HEK293 (cell line): ENCODE results near the gene PLEKHA8.

Experiments
- CTCF ChIA-PET: fragments of 350-600 bp; formaldehyde crosslinking; extraction: SDS; loops from one replicate; lab custom pipeline; 2021; ENCODE audit warnings: antibody characterized with exemption; lab: Yijun Ruan, JAX
- POLR2A ChIA-PET: fragments of 300-600 bp; formaldehyde crosslinking; extraction: SDS; loops from one replicate; lab custom pipeline; 2020; ENCODE audit warnings: antibody characterized with exemption, inconsistent platforms; lab: Yijun Ruan, JAX
- H3K27ac ChIP-seq: fragments of 200-500 bp; sonication (Bioruptor generic); 2 replicates; pipeline ENCODE4 v1.5.1; 2014; ENCODE audit warnings: low read depth, low read length, control low read depth, inconsistent platforms; ENCODE audit errors: extremely low read depth
- H3K36me3 ChIP-seq, 2 experiments: fragments of 200-500 bp in 1 of 2; sonication (Bioruptor generic) in 1 of 2; 1 replicate in 1 of 2; 2 replicates in 1 of 2; pipeline ENCODE4 v1.5.1; 2014 to 2017; ENCODE audit warnings: inconsistent platforms in 2 of 2, low read length in 2 of 2; ENCODE audit not compliant: control insufficient read depth in 2 of 2, insufficient read depth in 1 of 2
- H3K4me1 ChIP-seq: fragments of 200-500 bp; sonication (Bioruptor generic); 2 replicates; pipeline ENCODE4 v1.5.1; 2014; ENCODE audit warnings: mild to moderate bottlenecking, low read length, inconsistent platforms; ENCODE audit not compliant: control insufficient read depth, insufficient read depth
- H3K4me3 ChIP-seq: 2 replicates; pipeline ENCODE4 v1.5.1; 2011; ENCODE audit warnings: low read depth, mild to moderate bottlenecking, control low read depth, low read length, moderate library complexity
- H3K9me3 ChIP-seq: fragments of 200-500 bp; sonication (Bioruptor generic); 2 replicates; pipeline ENCODE4 v1.5.1; 2014; ENCODE audit warnings: low read depth, low read length, inconsistent platforms; ENCODE audit not compliant: control insufficient read depth, insufficient read depth
- ATF2 ChIP-seq: fragments of 450-650 bp; formaldehyde crosslinking; IDR thresholded peaks from 2 replicates; pipeline ENCODE4 v1.5.1; 2016; ENCODE audit warnings: missing biosample characterization, missing genetic modification characterization, low read depth
- TSHZ1 ChIP-seq: fragments of 450-650 bp; formaldehyde crosslinking; IDR thresholded peaks from 2 replicates; pipeline ENCODE4 v1.5.1; 2016; ENCODE audit warnings: missing biosample characterization, missing genetic modification characterization, borderline replicate concordance
- ZBTB10 ChIP-seq: fragments of 450-650 bp; formaldehyde crosslinking; IDR thresholded peaks from 2 replicates; pipeline ENCODE4 v1.5.1; 2016; ENCODE audit warnings: missing biosample characterization, missing genetic modification characterization
- ZBTB11 ChIP-seq: fragments of 450-650 bp; formaldehyde crosslinking; conservative IDR thresholded peaks from 2 replicates; pipeline ENCODE4 v1.5.1; 2016; ENCODE audit warnings: low read depth, missing biosample characterization, missing genetic modification characterization
- ZBTB17 ChIP-seq: fragments of 450-650 bp; formaldehyde crosslinking; IDR thresholded peaks from 2 replicates; pipeline ENCODE4 v1.5.1; 2016; ENCODE audit warnings: missing biosample characterization, missing genetic modification characterization
- ZBTB7A ChIP-seq: fragments of 450-650 bp; formaldehyde crosslinking; IDR thresholded peaks from 2 replicates; pipeline ENCODE4 v1.5.1; 2016; ENCODE audit warnings: low read depth, missing biosample characterization, missing genetic modification characterization
- ZNF132 ChIP-seq: fragments of 450-650 bp; formaldehyde crosslinking; IDR thresholded peaks from 2 replicates; pipeline ENCODE4 v1.5.1; 2017; ENCODE audit warnings: missing biosample characterization, missing genetic modification characterization, borderline replicate concordance
- ZNF138 ChIP-seq: fragments of 450-650 bp; formaldehyde crosslinking; IDR thresholded peaks from 2 replicates; pipeline ENCODE4 v1.5.1; 2016; ENCODE audit warnings: missing biosample characterization, missing genetic modification characterization, borderline replicate concordance
- ZNF202 ChIP-seq: fragments of 450-650 bp; formaldehyde crosslinking; IDR thresholded peaks from 2 replicates; pipeline ENCODE4 v1.5.1; 2016; ENCODE audit warnings: missing biosample characterization, missing genetic modification characterization, borderline replicate concordance
- ZNF274 ChIP-seq, 2 experiments: fragments of 200-500 bp in 1 of 2; fragments of 450-650 bp in 1 of 2; sonication (Bioruptor generic) in 1 of 2; formaldehyde crosslinking in 1 of 2; IDR thresholded peaks; 2 replicates each; pipeline versions ENCODE4 v1.5.1 to v1.6.1; 2014 to 2016; ENCODE audit warnings: borderline replicate concordance in 1 of 2, inconsistent platforms in 1 of 2, low read length in 1 of 2, missing biosample characterization in 1 of 2, missing genetic modification characterization in 1 of 2
- ZNF311 ChIP-seq: fragments of 450-650 bp; formaldehyde crosslinking; IDR thresholded peaks from 2 replicates; pipeline ENCODE4 v1.5.1; 2017; ENCODE audit warnings: missing biosample characterization, missing genetic modification characterization, borderline replicate concordance
- ZNF48 ChIP-seq: fragments of 450-650 bp; formaldehyde crosslinking; IDR thresholded peaks from 2 replicates; pipeline ENCODE4 v1.5.1; 2016; ENCODE audit warnings: missing biosample characterization, missing genetic modification characterization
- ZNF623 ChIP-seq: fragments of 450-650 bp; formaldehyde crosslinking; IDR thresholded peaks from 2 replicates; pipeline ENCODE4 v1.5.1; 2016; ENCODE audit warnings: missing biosample characterization, missing genetic modification characterization
- ZNF654 ChIP-seq: fragments of 450-650 bp; formaldehyde crosslinking; IDR thresholded peaks from 2 replicates; pipeline ENCODE4 v1.5.1; 2016; ENCODE audit warnings: low read depth, missing biosample characterization, missing genetic modification characterization
- ZNF664 ChIP-seq: fragments of 450-650 bp; formaldehyde crosslinking; IDR thresholded peaks from 2 replicates; pipeline ENCODE4 v1.5.1; 2016; ENCODE audit warnings: missing biosample characterization, missing genetic modification characterization
- ZNF843 ChIP-seq: fragments of 450-650 bp; formaldehyde crosslinking; IDR thresholded peaks from 2 replicates; pipeline ENCODE4 v1.5.1; 2016; ENCODE audit warnings: missing biosample characterization, missing genetic modification characterization
- ZSCAN23 ChIP-seq: fragments of 450-650 bp; formaldehyde crosslinking; IDR thresholded peaks from 2 replicates; pipeline ENCODE4 v1.5.1; 2016; ENCODE audit warnings: missing biosample characterization, missing genetic modification characterization

The PLEKHA8 gene

GRCh38 chr7:30139836-30140384, 111.7 kb downstream of the PLEKHA8 start:
- Histone ChIP-seq H3K4me1 (peaks cover 29% of the 10 kb centered on the region), H3K36me3 (no peaks in the 10 kb centered on the region; a peak in 1 of 3 replicates), H3K27ac (no peak overlapping the region), H3K9me3 (no peaks in the 10 kb centered on the region), H3K4me3 (no peak overlapping the region)
- TF ChIP-seq ZNF654 (tag by site-specific recombination) (no peak), ZNF274 (IDR thresholded peaks at IDR 0.05; ENCODE audit: low read length) (no peak), ZNF274 (tag by site-specific recombination; IDR thresholded peaks at IDR 0.05; ENCODE audit: borderline replicate concordance) (no peak), ZNF138 (no peak), ZNF48 (tag by site-specific recombination) (no peak), ZBTB10 (tag by site-specific recombination) (no peak), ZBTB11 (no peak), ZNF132 (tag by site-specific recombination) (no peak), ZBTB17 (tag by site-specific recombination) (no peak), ZNF664 (tag by site-specific recombination) (no peak), ZBTB7A (tag by site-specific recombination) (no peak), TSHZ1 (no peak), ZNF843 (tag by site-specific recombination) (no peak), ZSCAN23 (tag by site-specific recombination) (no peak), ZNF623 (tag by site-specific recombination) (no peak), ZNF311 (tag by site-specific recombination) (no peak), ZNF202 (tag by site-specific recombination) (no peak), ATF2 (tag by site-specific recombination) (no peak)
- ChIA-PET CTCF (no interaction called here), POLR2A (no interaction called here)
